ENCODE results near the gene RNF130. TPM values are rescaled to one million over a fixed set of nuclear protein-coding genes. Genes with fewer than 3 reads are reported as not detected.

The RNF130 gene
- total and polyA plus RNA-seq, 2 of the 13 experiments (the other 11 are each of a cell fraction or from before 2014, with no cell fraction given), result 28.2 to 28.3 TPM

DNA sequence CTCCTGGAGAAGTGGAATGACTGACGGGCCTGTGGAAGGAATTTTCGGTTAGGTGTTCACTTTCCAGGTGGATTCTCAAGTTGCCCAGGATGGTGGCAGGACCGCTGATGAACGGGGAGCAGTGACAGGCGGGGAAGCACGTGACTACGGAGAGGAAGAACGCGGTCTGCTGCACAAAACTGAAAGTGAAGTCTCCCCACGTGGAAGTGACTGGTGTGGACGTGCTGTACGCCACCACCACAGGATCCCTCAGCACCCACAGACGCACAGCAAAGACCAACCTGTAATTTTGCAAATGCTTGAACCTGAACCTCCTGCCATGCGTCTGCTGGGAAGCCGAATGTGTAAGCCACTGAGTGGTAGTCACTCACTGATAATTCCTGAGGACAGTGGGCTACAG is 51.4 kb downstream of the RNF130 start:
- POLR2A ChIA-PET, result no interaction called here
- no TSS peak for BruUV-seq (replicated peaks)
- DNase-seq (ENCODE audit: low spot score) (no peak), FAIRE-seq (no peak), ATAC-seq (no peak)
- no peak overlapping the region for H3K4me2 ChIP-seq (ENCODE audit: low read depth, low read length)
- H4K20me1 ChIP-seq (ENCODE audit: insufficient read depth, low read length), result no peaks in the 10 kb centered on the region
- no peaks in the 10 kb centered on the region for H3K9me3 ChIP-seq (ENCODE audit: low read length)
- in situ Hi-C loops (cut with HindIII; ENCODE audit: extremely low pct_ligation_motif_present, low pct_unique_long_range_greater_than_20kb), result no loop called here
- no peaks in the 10 kb centered on the region for H3K79me2 ChIP-seq (ENCODE audit: insufficient read depth, low read length)
- H3K27ac ChIP-seq (ENCODE audit: extremely low read length, insufficient read depth, low read length), result no peak overlapping the region
- H3K27me3 ChIP-seq (ENCODE audit: control insufficient read depth in 1 of 2, insufficient read depth in 2 of 2, low read length in 2 of 2), result no peaks in the 10 kb centered on the region
- WGBS (ENCODE audit: low lambda C conversion rate), result 87% methylated on average over 15 of the region's 15 CpGs
- no peaks in the 10 kb centered on the region for H3K4me1 ChIP-seq (ENCODE audit: insufficient read depth, low read length)
- no peak overlapping the region for H2AFZ ChIP-seq (ENCODE audit: low read length)
- TF ChIP-seq, protein P1, sequence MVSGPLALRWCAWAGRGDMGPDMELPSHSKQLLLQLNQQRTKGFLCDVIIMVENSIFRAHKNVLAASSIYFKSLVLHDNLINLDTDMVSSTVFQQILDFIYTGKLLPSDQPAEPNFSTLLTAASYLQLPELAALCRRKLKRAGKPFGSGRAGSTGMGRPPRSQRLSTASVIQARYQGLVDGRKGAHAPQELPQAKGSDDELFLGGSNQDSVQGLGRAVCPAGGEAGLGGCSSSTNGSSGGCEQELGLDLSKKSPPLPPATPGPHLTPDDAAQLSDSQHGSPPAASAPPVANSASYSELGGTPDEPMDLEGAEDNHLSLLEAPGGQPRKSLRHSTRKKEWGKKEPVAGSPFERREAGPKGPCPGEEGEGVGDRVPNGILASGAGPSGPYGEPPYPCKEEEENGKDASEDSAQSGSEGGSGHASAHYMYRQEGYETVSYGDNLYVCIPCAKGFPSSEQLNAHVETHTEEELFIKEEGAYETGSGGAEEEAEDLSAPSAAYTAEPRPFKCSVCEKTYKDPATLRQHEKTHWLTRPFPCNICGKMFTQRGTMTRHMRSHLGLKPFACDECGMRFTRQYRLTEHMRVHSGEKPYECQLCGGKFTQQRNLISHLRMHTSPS (CRISPR knock-in tag; IDR thresholded peaks at IDR 0.05; ENCODE audit: low read depth), result no peak
- TF ChIP-seq DNMT1 (CRISPR knock-in tag; IDR thresholded peaks at IDR 0.05), result no peak
- no peak for TF ChIP-seq MED13 (CRISPR knock-in tag; IDR thresholded peaks at IDR 0.05)
- no peak for TF ChIP-seq ARHGAP35 (CRISPR knock-in tag; IDR thresholded peaks at IDR 0.05; ENCODE audit: borderline replicate concordance)
- TF ChIP-seq, protein P2, sequence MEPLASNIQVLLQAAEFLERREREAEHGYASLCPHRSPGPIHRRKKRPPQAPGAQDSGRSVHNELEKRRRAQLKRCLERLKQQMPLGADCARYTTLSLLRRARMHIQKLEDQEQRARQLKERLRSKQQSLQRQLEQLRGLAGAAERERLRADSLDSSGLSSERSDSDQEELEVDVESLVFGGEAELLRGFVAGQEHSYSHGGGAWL (CRISPR knock-in tag; IDR thresholded peaks at IDR 0.05), result no peak
- TF ChIP-seq RCOR2 (CRISPR knock-in tag; IDR thresholded peaks at IDR 0.05), result no peak
- no peak for TF ChIP-seq ERF (CRISPR knock-in tag; IDR thresholded peaks at IDR 0.05)
- no peak for TF ChIP-seq ZNF329 (CRISPR knock-in tag; IDR thresholded peaks at IDR 0.05; ENCODE audit: low read depth)
- H3K36me3 ChIP-seq (replicated peaks in 1 of 2; ENCODE audit: control insufficient read depth in 1 of 2, insufficient read depth in 2 of 2, low read length in 2 of 2), result peaks cover 2 to 4% of the 10 kb centered on the region in 2 experiments; a peak in 2 of 5 replicates
- H3K9ac ChIP-seq (ENCODE audit: insufficient read depth, low read depth, low read length), result no peak overlapping the region
- CTCF ChIA-PET (ENCODE audit: low intra/inter-chr PET ratio, low total read pairs), result no interaction called here
- H3K4me3 ChIP-seq (replicated peaks in 1 of 3; ENCODE audit: insufficient read depth in 1 of 3, low read depth in 2 of 3, low read length in 3 of 3), result no peak overlapping the region
- intact Hi-C loops (cut with micrococcal nuclease; ENCODE audit: unreplicated experiment), result no loop called here
